GF-D8 (cell line): Measurements from ENCODE around the gene MAMDC2.
"Not testable (repeated sequence)": the region's sequence is repeated elsewhere in the genome, so short reads cannot be mapped to it uniquely, and the experiment has no call there.

Source experiments
- DNase-seq: peaks from one replicate; lab custom pipeline; 2025; lab: John Stamatoyannopoulos, UW

Gene MAMDC2

DNA sequence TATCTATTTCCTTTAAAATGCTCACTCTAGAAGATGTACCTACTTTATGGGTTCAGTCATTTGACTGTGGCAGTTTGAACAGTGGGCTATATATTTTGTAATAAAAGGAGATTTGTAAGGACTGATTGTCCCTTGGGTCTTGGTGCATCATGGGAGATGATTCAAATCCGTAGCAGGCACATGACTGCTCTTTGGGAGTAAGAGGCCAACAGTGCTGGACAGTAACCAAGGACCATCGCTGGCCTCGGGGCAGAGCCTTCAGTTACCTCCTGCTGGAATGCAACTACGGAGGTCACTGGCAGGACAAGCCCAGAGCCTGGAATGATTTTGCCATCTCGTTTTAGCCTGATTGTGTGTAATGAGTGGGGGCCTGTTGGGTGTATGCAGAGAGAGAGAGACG, 7.0 kb upstream of the MAMDC2 start:
- no peak for DNase-seq

- DNase-seq, result not testable (repeated sequence)
Observed at GRCh38 chr9:70038171-70038621, 5.5 kb upstream of the MAMDC2 start.

DNA sequence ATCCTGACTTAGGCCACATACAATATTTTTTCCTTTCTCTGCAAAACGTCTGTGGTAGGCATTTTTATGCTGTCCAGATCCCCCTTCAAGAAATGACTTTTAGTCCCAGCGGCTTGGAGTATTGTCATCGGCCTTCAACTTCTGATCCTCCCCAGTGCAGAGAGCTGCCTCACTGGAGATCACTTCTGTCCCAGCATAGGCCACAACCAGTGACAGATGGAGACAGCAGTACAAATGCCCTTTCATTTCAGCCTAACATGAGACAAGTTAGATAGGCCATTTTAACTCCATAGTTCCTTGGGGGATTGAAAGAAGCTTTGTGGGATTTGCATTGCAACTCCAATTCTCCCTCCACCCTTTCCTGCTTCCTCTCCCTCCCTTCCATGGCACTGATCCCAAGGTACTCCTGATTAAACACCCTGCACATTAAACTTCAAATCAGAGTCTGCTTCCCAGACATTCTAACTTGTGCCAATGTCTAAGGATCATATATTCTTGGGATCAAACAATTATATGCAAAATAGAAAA, 3.2 kb upstream of the MAMDC2 start:
- DNase-seq, result no peak

GRCh38 chr9:70042461-70043215, 1.0 kb upstream of the MAMDC2 start:
- DNase-seq, result no peak

- no peak for DNase-seq
Observed at GRCh38 chr9:70043285-70043684, 363 bp upstream of the MAMDC2 start.

DNA sequence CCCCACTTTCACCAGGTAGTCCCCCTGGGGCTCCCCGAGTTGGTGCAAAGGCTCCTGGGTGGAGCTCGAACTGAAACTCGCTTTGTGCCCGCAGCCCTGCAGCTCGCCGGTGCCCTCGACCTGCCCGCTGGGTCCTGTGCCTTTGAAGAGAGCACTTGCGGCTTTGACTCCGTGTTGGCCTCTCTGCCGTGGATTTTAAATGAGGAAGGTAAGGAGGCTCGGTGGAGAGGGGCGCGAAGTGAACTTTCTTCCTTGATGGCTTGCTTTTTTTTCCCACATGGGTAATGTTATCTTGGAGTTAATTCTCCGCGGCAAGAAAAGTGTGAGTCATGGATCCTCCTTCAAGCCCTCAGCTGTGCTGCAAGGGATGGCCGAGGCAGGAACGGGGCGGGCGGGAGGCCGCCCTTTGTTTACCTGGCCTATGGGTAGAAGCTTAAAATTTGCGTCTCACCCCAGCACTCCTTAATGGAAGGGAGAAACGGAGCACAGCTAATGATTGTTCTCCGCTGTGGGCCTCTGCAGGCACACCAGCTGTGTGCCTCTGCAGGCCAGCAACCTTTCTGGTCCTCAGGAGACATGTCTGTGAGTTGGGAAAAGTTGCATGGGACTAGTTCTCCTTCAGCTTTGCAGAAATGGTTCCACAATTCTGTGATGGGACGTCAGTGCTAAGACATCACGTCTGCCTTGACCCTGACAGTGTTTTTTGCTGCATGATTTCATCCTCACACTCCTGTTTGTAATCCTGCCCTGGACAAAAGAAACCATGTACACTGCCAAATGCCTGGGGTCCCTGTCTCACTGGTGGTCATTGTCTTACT, 1.1 kb downstream of the MAMDC2 start:
- no peak for DNase-seq

- DNase-seq, result no peak
Observed at GRCh38 chr9:70045452-70045851, 1.8 kb downstream of the MAMDC2 start.

GRCh38 chr9:70046274-70047070, 2.8 kb downstream of the MAMDC2 start:
- DNase-seq, result no peak

GRCh38 chr9:70049236-70049635, 5.6 kb downstream of the MAMDC2 start:
- DNase-seq, result no peak

DNA sequence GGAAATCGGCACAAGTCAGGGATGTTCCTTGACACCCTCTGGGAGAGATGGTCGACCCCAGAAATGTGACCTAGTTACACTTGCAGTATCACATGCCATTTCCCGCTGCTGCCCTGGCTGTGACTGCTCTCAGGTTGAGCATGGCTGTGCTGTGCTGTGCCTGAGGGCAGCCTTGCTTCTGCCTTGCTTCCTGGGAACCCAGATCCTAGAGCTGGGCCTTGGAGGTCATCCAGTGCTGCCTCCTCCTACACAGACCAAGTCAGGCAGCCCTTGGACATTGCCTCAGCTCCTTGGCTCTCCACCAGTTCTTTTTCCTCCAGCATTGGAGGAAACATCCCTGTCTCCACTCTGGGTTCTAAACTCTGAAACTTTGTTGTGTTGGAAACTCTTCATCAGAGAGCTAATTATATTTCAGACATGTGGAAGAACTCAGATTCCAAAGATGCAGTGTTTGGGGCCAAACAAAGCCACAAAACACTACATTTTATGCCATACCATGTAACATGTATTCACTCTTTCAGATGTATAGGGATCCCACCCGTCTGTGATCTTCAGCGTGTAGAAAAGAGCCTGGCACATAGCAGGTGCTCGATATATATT, 6.1 kb downstream of the MAMDC2 start:
- DNase-seq, result no peak

GRCh38 chr9:70052768-70053167, 9.1 kb downstream of the MAMDC2 start:
- no peak for DNase-seq

DNA sequence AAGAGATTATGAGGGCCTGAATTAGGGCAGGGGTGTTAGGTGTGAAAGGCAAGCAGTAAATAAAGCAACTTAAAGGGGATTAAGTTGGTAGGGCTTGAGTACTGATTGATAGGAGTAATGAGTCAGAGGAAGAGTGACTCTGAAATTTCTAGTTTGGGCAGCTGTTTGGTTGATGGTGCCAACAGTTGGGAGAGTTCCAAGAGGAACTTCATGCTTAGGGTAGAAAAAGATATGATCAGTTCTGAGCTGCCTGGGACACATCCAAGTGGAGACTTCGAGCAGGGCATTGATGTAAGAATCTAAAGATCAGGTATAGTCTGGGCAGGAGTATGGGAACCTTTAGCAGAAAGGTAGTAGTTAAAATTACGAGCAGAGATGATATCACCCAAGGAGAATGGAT, 10.2 kb downstream of the MAMDC2 start:
- peak; percentile 34 for DNase-seq

DNA sequence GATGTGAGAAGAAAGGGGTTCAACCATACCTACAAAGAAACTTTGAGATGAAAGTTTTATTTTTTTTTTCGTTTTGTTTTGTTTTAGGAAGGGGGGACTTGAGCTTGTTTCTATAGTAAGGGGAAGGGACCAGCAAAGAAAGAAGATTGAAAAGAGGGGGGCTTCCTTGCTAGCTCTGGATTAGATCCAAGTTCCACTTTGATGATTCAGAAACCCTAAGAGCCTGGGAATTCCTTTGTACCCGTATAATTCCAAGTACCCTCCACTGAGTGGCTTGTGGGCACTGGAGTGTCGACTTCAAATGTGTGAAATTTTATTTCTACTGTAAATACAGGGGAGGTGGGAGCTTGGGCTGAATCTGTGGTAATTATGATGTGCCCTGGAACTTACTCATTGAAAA, 10.9 kb downstream of the MAMDC2 start:
- no peak for DNase-seq

DNA sequence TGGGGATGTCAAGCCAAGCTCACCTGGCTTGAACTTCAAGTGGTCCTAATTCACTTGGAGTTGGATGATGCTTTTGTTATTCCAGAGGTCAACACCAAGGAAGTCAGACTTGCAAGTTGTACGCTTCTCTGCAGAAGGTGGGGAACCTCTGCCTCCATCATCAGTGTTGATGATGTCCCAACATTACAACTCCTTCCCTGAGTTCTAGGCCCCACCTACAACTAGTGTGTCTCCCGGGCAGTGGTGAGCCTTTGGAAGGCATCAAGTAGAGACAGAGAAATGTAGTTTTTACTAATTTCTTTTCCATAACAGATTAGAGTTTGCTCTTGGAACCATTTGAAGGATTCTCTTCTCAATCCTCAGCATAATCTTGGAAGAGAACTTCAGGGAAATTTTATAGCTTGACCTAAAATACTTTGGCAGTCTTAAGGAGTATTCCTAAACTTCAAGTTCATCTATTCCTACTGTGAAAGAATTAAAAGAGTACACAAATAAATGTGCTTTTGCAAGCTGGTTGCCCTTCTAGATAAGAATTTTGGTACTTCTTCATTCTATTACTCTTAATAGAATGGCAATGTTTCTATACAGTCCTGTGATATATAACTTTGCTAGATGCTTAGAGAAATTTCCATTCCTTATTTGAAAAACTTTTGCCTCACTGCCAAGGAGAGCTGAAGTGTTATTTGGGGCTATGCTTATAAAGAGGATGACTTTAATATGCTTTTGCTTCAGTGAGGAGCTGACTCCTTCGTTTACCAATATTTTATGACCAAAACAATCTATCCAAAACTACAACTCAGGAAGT, 12.0 kb downstream of the MAMDC2 start:
- no peak for DNase-seq

DNA sequence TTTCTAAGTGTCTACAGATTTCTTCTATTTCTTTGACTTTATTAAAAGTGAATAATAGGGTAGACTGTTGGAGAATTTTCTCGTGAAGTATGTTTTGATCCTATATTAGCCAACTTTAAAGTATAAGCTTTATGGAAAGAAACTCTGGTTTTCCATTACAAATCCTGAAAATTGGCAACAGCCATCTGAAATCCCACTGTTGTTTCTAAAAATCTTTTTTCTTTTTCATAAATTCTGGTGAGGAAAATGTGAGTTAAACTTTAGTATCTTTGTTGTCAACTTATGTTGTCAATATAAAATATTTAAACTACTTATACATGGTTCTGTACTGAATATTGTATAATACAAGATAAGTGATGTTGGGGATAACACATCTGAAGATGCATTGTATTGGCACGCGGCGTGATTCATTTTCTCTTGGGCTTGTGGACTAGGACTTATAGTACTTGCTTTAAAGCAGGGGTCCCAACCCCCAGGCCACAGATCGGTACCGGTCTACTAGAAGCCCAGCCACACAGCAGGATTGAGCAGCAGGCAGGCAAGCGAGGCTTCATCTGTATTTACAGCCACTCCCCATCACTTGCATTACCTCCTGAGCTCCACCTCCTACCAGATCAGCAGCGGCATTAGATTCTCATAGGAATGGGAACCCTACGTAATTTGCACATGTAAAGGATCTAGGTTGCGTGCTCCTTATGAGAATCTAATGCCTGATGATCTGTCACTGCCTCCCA, 12.7 kb downstream of the MAMDC2 start:
- no peak for DNase-seq

DNA sequence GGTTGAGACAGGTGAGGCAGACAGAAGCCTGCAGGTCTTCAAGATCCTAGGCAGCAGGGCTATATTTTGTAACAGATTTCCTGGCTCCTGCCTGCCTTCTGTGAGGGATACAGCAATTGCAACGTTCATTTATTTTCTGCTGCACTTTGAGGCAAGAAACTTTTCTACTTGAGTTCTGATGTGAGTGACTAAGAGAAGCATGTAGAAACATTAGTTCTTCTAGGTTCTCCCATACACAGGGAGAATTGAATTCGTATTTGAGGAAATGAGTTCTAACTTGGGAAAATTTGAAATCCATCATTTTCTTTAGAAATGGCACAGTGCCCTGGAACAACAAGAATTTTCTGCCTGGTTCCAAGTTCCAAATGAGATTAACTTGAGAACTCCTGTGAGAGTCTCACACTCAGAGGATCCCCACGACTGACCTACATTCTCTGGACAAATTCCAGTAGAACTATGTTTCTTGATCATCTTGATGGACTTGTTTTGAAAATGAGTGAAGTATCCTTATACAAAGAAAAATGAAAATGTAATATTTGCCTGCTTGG, 15.0 kb downstream of the MAMDC2 start:
- no peak for DNase-seq

DNA sequence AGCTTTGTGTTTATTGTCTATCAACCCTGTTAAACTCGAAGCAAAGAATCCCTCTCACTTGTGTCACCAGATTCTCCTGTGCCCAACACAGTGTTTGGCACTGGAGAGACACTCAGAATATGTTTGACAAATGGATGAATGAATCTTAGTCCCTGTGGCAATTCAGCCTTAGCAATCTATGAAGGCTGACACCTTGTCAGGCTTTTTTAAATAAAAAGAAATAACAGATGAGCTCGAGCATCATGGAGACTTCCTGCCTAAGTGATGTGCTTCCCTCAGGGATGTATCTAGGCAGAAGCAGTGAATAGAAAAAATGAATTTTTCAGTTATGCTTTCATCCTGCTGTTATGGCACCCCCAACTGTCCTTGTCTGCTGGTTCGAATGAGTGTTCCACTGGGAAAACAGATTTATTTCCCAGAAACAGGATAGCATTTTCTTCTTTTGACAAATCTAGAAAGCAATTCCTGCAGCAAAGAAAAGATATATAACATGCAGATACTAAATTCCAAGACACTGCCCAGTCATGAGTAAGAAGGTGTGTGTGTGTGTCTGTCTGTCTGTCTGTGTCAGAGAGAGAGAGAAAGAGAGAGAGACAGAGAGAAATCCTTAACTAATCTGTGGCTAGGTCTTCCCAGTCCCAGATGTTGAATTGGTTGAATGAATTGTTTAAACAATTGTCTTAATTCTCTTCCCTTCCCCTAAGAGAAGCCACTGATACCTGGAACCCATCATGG, 16.7 kb downstream of the MAMDC2 start:
- DNase-seq, result no peak

GRCh38 chr9:70060883-70061507, 17.3 kb downstream of the MAMDC2 start:
- no peak for DNase-seq

DNA sequence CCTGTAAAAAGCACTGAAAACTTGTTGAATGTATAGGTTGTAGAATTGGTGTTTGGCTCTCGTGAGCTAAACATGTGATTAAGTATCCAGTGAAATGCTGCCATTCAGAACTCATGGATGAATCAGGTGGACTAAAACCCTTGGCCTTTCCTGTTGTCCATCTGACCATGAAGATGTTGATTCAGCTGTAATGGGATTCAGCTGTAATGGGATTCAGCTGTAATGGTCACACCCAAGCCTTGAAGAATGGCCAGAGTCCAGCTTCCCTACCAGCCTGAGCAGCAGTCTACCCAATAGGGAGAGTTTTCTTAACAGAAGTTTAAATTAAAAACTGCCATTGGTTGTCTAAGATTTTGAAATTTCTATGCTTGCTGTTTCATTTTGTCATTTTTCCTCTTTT, 18.1 kb downstream of the MAMDC2 start:
- DNase-seq, result no peak
